Mononuclear cell (primary cell): Measurements from ENCODE around the gene WHAMM. TPM values are rescaled to one million over a fixed set of nuclear protein-coding genes. Genes with fewer than 3 reads are reported as not detected.
"Not testable (repeated sequence)": the region's sequence is repeated elsewhere in the genome, so short reads cannot be mapped to it uniquely, and the experiment has no call there.

Experiments used
- H3K27me3 ChIP-seq: 2 replicates; pipeline ENCODE4 v1.6.0; 2011; ENCODE audit warnings: low read length, control low read depth; ENCODE audit not compliant: insufficient read depth
- H3K4me1 ChIP-seq: 2 replicates; pipeline ENCODE4 v1.5.1; 2011; ENCODE audit warnings: mild to moderate bottlenecking, low read length, control low read depth; ENCODE audit not compliant: insufficient read depth
- H3K4me3 ChIP-seq: 2 replicates; pipeline ENCODE4 v1.5.1; 2011; ENCODE audit warnings: mild to moderate bottlenecking, low read length, moderate library complexity
- H3K9me3 ChIP-seq: 2 replicates; pipeline ENCODE4 v1.5.1; 2011; ENCODE audit warnings: low read depth, mild to moderate bottlenecking, control low read depth, low read length
- total RNA-seq: library from RNA; depleted of rRNA; stranded (reverse); fragments of >200 nt; gene quantifications from one replicate; pipeline ENCODE4 v1.2.3, GENCODE V29; 2012

The WHAMM gene
- total RNA-seq, 1 donor, result 73.6 TPM

DNA sequence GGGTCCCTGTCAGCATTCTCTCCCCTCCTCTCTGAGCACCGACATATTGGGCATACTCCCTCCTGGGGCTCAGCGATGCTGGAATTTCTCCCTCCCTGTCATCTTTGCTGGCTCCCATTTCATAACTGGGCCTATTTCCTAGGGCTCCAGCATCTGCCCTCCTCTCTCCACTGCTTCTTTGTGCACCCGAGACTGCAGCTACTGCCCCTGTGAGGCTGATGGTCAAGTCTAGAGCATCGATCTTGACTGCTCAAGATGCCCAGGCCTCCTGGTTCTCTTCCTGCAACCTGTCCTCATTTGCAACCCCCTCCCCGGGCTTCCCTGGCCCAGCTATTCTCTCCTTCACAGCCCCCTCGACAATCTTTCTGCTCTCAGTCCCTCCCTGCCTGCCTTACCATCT is 53.5 kb downstream of the WHAMM start:
- H3K4me1 ChIP-seq, result no peaks in the 10 kb centered on the region
- no peaks in the 10 kb centered on the region for H3K27me3 ChIP-seq
- no peak overlapping the region for H3K4me3 ChIP-seq
- H3K9me3 ChIP-seq, result no peaks in the 10 kb centered on the region

DNA sequence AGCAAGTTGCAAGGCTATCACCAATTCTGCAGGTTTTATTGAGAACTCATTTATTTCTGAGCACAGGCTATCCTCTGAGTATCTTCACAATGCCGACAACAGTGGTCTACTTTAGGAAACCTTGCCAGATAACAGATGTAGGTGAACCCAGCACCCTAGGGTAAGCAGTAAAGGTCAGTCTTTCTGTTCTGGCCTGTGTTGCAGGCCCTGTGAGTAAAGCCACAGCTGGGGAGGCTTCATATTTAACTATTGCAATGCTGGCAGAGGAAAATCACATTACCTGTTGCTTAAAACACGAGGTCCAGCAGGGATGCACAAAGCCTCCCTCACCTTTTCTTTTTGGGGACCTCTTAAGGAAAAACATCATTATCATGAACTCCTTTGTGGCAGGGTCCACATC is 55.5 kb downstream of the WHAMM start:
- H3K4me1 ChIP-seq, result peaks cover under 1% of the 10 kb centered on the region
- no peaks in the 10 kb centered on the region for H3K27me3 ChIP-seq
- no peaks in the 10 kb centered on the region for H3K9me3 ChIP-seq
- H3K4me3 ChIP-seq, result no peak overlapping the region

GRCh38 chr15:82865581-82865980 is 56.2 kb downstream of the WHAMM start:
- not testable (repeated sequence) for H3K9me3 ChIP-seq, H3K4me3 ChIP-seq, H3K4me1 ChIP-seq, H3K27me3 ChIP-seq

DNA sequence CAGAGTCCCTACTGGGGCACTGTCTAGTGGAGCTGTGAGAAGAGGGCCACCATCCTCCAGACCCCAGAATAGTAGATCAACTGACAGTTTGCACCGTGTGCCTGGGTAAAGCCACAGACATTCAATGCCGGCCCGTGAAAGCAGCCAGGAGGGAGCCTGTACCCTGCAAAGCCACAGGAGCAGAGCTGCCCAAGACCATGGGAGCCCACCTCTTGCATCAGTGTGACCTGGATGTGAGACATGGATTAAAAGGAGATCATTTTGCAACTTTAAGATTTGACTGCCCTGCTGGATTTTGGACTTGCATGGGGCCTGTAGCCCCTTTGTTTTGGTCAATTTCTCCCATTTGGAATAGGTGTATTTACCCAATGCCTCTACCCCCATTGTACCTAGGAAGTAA is 56.6 kb downstream of the WHAMM start:
- H3K4me1 ChIP-seq, result peaks cover 10% of the 10 kb centered on the region
- H3K9me3 ChIP-seq, H3K4me3 ChIP-seq, H3K27me3 ChIP-seq: not testable (repeated sequence)

DNA sequence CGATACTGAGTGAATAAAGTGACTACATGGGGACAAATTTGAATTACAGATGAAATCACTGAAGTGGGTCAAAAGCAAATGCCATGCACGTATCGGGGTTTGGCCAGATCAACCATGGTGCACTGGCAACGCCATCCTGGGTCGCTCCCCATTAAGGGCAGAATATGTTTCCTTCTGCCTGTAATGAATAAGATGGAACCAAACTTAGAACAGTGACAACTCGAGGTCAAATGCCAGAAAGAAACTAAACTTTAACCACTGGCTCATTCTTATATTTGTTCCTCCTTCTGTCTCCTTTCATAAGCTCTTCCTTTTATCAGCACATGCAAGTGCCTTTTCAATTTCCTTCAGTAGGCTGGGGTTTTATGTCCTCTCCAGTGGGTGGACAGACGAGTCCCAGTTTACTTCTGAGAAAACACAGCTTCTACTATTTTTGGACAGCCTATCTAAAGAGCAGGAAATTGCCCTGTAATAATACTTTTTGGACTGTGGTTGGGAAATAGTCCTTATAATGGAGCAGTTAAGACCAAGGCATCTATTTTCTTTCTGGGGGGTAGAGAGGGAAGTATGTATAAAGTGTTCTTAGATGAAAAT is 61.4 kb downstream of the WHAMM start:
- no peaks in the 10 kb centered on the region for H3K9me3 ChIP-seq
- no peak overlapping the region for H3K4me3 ChIP-seq

DNA sequence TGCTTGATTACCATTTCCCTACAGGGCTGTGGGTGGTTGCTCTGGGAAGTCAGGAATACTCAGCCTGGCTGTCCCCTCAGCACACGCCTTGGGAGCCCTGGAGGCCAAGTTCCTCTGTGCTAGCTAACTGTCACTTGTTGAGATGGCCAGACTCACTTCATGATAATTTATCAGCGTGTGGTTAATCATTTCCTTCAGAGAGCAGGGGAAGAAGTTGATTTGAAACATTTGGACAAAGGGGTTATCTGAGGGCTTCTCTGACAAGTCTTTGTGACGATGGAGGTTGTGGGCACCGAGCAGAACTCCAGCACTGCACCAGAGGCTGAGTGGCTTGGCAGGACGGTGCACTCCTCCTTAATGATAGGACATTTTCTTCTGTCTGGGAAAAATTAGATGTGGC is 61.9 kb downstream of the WHAMM start:
- Histone ChIP-seq H3K4me3 (no peak overlapping the region), H3K27me3 (no peaks in the 10 kb centered on the region), H3K4me1 (peaks cover 21% of the 10 kb centered on the region), H3K9me3 (no peaks in the 10 kb centered on the region)

More for the DNA sequence above, 61.4 kb downstream of the WHAMM start:
- H3K27me3 ChIP-seq, result no peaks in the 10 kb centered on the region
- H3K4me1 ChIP-seq, result peaks cover 21% of the 10 kb centered on the region

- Histone ChIP-seq H3K4me1 (peaks cover 21% of the 10 kb centered on the region), H3K27me3 (no peaks in the 10 kb centered on the region), H3K9me3 (no peaks in the 10 kb centered on the region), H3K4me3 (no peak overlapping the region)
Observed at GRCh38 chr15:82871832-82872484, 62.5 kb downstream of the WHAMM start.

DNA sequence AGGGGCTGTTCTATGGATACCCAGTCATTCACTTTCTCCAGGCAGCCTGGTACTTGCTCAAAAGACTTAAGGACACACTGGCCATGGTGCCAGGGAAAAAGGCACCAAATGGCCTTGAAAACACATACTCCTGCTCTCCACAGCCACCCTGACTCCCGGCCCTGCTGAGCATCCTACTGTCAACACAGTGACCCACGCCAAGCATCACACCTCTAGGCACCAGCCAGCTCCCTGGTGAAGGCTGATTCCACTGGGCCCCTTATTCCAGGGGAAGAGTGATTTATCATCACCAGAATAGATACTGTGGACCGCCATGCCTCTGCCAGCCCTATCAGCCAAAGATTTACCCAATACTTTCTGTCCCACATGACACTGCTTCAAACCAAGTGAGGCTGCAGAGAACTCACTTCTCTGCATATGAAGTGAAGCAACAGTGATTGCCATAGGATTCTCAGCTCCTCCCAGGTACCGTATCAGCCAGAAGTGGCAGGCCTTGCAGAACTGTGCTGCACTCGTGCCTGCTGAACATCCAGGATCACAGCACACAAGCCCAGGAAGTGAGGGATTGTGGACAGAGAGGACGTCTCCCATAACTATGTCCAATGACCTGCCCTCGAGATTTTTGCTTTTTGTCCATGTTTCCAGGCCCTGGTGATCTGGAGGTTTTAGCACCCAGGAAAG is 63.7 kb downstream of the WHAMM start:
- Histone ChIP-seq H3K27me3 (no peaks in the 10 kb centered on the region), H3K4me3 (no peak overlapping the region), H3K4me1 (peaks cover 21% of the 10 kb centered on the region), H3K9me3 (no peaks in the 10 kb centered on the region)

DNA sequence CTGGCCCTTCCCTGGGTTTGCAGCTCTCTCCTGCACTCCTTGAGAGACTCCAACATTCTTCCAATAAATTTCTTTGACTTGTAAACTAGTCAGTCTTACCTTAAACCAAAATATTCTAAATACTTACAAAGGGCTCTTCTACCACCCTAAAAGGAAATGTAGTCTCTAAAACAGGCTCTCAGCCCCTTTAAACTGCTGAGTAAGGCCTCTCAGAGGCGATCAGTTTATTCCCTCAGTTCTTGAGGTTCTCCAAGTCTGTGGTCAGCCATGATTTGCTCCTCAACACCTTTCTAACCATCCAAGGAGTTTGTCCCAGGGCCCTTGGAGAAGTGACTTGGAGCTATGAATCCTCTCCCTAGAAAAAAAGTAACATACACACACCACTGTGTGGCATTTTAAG is 64.8 kb downstream of the WHAMM start:
- H3K4me1 ChIP-seq, result peaks cover 21% of the 10 kb centered on the region
- H3K4me3 ChIP-seq, result no peak overlapping the region
- H3K27me3 ChIP-seq, result no peaks in the 10 kb centered on the region
- H3K9me3 ChIP-seq, result no peaks in the 10 kb centered on the region

- H3K27me3 ChIP-seq, result no peaks in the 10 kb centered on the region
- no peak overlapping the region for H3K4me3 ChIP-seq
- H3K4me1 ChIP-seq, result peaks cover 21% of the 10 kb centered on the region
- no peaks in the 10 kb centered on the region for H3K9me3 ChIP-seq
Observed at GRCh38 chr15:82874961-82875360, 65.5 kb downstream of the WHAMM start.

GRCh38 chr15:82875411-82876003 is 66.1 kb downstream of the WHAMM start:
- no peak overlapping the region for H3K4me3 ChIP-seq
- no peaks in the 10 kb centered on the region for H3K27me3 ChIP-seq
- H3K9me3 ChIP-seq, result no peaks in the 10 kb centered on the region
- peaks cover 16% of the 10 kb centered on the region for H3K4me1 ChIP-seq

DNA sequence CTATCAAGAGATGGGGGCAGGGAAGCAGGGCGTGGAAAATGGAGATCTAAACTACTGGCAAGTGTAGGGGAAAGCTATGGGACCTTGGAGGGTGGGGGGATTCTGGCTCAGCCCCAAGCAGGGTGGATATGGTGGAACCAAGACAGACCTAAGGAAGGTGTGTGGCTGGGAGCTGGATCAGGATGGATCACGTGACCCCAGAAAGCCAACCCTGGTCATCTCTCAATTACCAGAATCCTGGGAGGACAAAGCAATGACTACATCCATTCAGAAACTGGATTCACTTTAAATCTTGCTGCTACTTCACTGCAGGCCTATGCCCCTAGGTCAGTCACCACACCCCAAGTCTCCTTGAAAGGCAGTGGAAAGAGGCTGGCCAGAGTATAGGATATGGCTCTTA is 68.4 kb downstream of the WHAMM start:
- no peaks in the 10 kb centered on the region for H3K9me3 ChIP-seq
- no peaks in the 10 kb centered on the region for H3K4me1 ChIP-seq
- no peak overlapping the region for H3K4me3 ChIP-seq
- no peaks in the 10 kb centered on the region for H3K27me3 ChIP-seq

DNA sequence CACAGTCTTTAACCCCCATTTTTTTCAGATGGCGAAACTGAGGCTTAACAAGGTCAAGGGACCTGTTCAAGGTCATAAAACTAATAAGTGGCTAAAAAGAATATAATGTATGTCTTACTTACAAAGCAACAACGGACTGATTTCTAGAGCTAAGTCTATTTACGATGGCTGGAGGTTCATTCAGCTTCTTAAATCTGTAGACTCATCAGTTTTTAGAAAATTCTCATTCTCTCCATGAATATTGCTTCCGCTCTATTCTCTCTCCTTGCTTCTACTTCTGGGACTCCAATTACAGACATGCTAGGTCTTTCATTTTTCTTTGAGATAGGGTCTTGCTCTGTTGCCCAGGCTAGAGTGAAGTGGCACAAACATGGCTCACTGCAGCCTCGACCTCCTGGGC is 68.9 kb downstream of the WHAMM start:
- H3K27me3 ChIP-seq, result no peaks in the 10 kb centered on the region
- H3K9me3 ChIP-seq, result no peaks in the 10 kb centered on the region
- no peaks in the 10 kb centered on the region for H3K4me1 ChIP-seq
- H3K4me3 ChIP-seq, result no peak overlapping the region

DNA sequence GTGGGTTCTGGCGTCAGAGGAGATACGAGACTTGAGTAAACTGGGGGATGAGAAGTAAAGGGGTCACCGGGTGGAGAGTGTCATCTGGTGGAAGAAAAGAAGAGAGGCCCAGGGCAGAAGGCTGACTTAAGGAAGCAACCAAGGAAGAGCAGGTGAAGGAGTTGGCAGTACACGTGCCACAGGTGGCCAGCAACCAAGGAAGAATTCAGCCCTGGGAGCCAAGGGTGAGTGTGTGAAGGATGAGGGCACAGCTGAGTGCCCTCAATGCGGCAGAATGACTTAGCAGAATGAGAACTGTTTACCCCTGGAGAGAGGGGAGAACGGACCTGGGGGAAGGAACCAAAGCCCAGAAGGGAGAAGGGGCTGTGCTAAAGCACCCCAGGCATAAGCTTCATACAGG is 71.3 kb downstream of the WHAMM start:
- H3K4me1 ChIP-seq, result no peaks in the 10 kb centered on the region
- no peaks in the 10 kb centered on the region for H3K9me3 ChIP-seq
- no peaks in the 10 kb centered on the region for H3K27me3 ChIP-seq
- no peak overlapping the region for H3K4me3 ChIP-seq

DNA sequence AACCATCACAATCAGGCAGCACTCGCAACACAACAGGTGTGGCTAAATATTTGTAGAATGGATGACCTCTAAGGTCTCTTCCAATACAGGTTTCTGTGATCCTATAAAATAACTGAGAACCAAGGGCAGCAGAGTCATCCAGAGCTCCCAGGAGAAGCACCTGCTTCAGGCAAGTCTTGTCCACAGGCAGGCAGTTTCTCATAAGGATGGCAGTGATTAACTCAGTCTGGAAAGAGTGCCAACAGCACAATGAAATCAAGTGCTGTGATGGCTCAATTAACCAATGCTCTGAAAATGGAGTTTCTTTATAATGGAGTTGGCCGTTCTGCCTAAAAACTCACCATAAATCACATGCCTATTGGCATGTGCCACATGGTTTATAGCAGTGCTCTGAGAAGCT is 72.3 kb downstream of the WHAMM start:
- Histone ChIP-seq H3K9me3 (no peaks in the 10 kb centered on the region), H3K27me3 (no peaks in the 10 kb centered on the region), H3K4me3 (no peak overlapping the region), H3K4me1 (no peaks in the 10 kb centered on the region)
